ENCODE results near the gene BAIAP2L1.

GRCh38 chr7:98418271-98418635 is 17.4 kb upstream of the BAIAP2L1 start:
- no peak for TF ChIP-seq GATA2 (IDR thresholded peaks at IDR 0.05; ENCODE audit: low read depth, low read length)
- TF ChIP-seq GATA3 (IDR thresholded peaks at IDR 0.05; ENCODE audit: low read depth, low read length) = no peak
